ENCODE results near the gene FLAD1. TPM values are rescaled to one million over a fixed set of nuclear protein-coding genes. Genes with fewer than 3 reads are reported as not detected.
A peak's percentile ranks its signal among the peaks of the same experiment; 100 is the strongest.

Gene FLAD1
- total RNA-seq, 1 donor from 2014 or later: 30.1 TPM

DNA sequence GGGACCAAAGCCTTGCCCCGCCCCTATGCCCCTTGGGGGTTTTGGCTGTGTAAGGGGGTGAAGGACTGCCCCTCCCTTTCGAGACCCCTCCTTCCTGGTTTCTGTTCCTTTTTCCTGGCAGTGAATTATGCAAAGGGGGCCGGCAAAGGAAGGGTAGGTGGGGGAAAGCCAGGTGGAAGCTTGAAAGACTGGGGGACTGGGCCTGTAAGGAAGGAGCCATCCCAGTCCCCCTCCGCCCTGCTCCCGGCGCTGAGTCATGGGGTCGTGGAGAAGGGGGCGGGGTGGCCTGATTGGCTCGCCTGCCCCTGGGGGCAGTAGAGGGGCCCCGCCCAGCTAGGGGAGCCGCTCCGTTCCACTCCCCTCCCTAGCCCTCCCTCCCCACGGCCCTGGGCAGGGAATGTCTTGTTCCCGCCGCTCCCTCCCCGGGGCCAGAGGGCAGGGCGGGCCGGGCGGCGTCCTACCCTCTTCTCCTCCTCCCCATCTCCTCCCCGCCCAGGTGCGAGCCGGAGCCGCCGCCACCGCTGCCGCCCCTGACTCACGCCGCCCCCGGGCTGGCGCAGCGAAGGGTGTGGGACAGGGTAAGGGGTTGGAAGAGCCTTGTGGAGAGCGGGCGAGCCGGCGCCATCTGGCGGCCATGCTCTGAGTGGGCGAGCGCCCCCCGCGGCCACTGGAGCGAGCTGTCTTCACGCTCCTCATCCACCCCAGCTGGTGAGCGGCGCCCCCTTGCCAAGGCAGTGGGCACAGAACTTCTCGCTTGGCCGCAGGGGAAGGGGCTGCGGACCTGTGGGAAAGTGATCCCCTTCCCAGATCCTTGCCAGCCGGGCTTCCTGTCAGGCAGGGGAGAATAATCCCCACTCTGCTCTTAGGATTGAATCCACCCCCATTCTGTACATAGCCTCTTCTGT lies 34.1 kb downstream of the FLAD1 start:
- Histone ChIP-seq H3K4me1 (peaks cover 41% of the 10 kb centered on the region), H3K4me3 (peak overlapping the region; percentile 67), H3K9me3 (replicated peaks) (no peaks in the 10 kb centered on the region), H3K36me3 (peaks cover 30% of the 10 kb centered on the region), H3K27ac (replicated peaks) (peak overlapping the region; percentile 92), H3K27me3 (ENCODE audit: low read depth) (no peaks in the 10 kb centered on the region)
- DNase-seq: peak; percentile 90
- intact Hi-C loops (cut with micrococcal nuclease): no loop called here
- TF ChIP-seq, protein P1, sequence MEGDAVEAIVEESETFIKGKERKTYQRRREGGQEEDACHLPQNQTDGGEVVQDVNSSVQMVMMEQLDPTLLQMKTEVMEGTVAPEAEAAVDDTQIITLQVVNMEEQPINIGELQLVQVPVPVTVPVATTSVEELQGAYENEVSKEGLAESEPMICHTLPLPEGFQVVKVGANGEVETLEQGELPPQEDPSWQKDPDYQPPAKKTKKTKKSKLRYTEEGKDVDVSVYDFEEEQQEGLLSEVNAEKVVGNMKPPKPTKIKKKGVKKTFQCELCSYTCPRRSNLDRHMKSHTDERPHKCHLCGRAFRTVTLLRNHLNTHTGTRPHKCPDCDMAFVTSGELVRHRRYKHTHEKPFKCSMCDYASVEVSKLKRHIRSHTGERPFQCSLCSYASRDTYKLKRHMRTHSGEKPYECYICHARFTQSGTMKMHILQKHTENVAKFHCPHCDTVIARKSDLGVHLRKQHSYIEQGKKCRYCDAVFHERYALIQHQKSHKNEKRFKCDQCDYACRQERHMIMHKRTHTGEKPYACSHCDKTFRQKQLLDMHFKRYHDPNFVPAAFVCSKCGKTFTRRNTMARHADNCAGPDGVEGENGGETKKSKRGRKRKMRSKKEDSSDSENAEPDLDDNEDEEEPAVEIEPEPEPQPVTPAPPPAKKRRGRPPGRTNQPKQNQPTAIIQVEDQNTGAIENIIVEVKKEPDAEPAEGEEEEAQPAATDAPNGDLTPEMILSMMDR (IDR thresholded peaks at IDR 0.05; ENCODE audit: borderline replicate concordance): peak; percentile 99

- H3K36me3 ChIP-seq: peaks cover 30% of the 10 kb centered on the region
- intact Hi-C loops (cut with micrococcal nuclease): no loop called here
- peaks cover 40% of the 10 kb centered on the region for H3K4me1 ChIP-seq
- peak overlapping the region; percentile 92 for H3K27ac ChIP-seq (replicated peaks)
- H3K27me3 ChIP-seq (ENCODE audit: low read depth): no peaks in the 10 kb centered on the region
- DNase-seq: no peak
- H3K9me3 ChIP-seq (replicated peaks): no peaks in the 10 kb centered on the region
- TF ChIP-seq, protein P1 (IDR thresholded peaks at IDR 0.05; ENCODE audit: borderline replicate concordance): no peak
- peak overlapping the region; percentile 67 for H3K4me3 ChIP-seq
Observed at GRCh38 chr1:155017946-155018316, 34.8 kb downstream of the FLAD1 start.

- no peak for DNase-seq
- no peaks in the 10 kb centered on the region for H3K27me3 ChIP-seq (ENCODE audit: low read depth)
- H3K4me3 ChIP-seq: no peak overlapping the region
- TF ChIP-seq, protein P1 (IDR thresholded peaks at IDR 0.05; ENCODE audit: borderline replicate concordance): no peak
- H3K27ac ChIP-seq (replicated peaks): no peak overlapping the region
- intact Hi-C loops (cut with micrococcal nuclease): no loop called here
- no peaks in the 10 kb centered on the region for H3K9me3 ChIP-seq (replicated peaks)
- peaks cover 35% of the 10 kb centered on the region for H3K4me1 ChIP-seq
- H3K36me3 ChIP-seq: peaks cover 30% of the 10 kb centered on the region
Observed at GRCh38 chr1:155018617-155019348, 35.6 kb downstream of the FLAD1 start.

DNA sequence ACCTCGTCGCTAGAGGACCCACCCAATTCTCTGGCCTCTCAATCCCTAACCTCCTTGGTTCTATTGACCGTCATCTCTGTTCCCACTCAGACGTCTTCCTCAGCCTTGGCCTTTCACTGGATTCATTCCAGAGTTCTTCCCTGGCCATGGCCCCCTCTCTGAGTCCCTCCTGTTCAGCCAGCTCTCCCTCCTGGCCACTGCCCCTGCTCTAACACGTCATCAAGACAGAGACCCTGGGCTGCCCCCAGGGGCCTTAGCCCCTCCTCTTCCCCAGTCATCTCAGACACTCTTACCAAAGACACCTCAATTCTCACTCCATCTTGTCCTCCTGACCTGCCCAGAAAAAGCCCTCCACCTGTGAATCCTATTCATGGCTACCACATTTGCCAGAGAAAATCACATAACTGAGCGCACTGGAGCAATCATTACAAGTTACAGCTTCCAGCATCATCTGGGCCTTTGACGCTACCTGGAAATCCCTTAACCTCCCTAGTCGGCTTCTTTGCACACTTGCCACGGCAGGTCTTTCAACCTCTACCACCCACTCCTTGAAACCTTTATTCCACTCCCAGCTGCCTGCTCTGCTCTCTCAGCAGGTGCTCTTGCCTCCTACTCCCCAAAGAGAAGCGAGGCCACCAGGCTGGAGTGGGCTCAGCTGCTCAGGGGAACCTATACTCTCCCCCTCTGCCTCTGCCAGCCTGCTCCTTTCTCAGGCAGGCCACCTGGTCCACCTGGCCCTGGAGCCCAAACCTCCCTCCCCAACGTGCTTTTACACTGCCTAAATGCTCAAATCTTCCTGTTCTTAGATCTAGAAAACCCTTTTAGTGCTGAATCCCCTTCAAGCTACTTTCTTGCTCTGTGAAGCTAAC lies 36.5 kb downstream of the FLAD1 start:
- TF ChIP-seq, protein P1 (IDR thresholded peaks at IDR 0.05; ENCODE audit: borderline replicate concordance): no peak
- peaks cover 22% of the 10 kb centered on the region for H3K36me3 ChIP-seq

More for the DNA sequence above, 36.5 kb downstream of the FLAD1 start:
- intact Hi-C loops (cut with micrococcal nuclease): no loop called here
- Histone ChIP-seq H3K27ac (replicated peaks) (no peak overlapping the region), H3K9me3 (replicated peaks) (no peaks in the 10 kb centered on the region), H3K27me3 (ENCODE audit: low read depth) (no peaks in the 10 kb centered on the region), H3K4me1 (peaks cover 32% of the 10 kb centered on the region), H3K4me3 (no peak overlapping the region)
- DNase-seq: no peak
